Neural crest cell (in vitro differentiated cells): Measurements from ENCODE around the gene SERPINE3. TPM values are rescaled to one million over a fixed set of nuclear protein-coding genes. Genes with fewer than 3 reads are reported as not detected.

Experiments
- DNase-seq: peaks from one replicate; pipeline ENCODE4 v3.0.0; 2021; ENCODE audit warnings: low read depth, mixed read lengths, low spot score
- H3K27ac Mint-ChIP-seq: one replicate; pipeline ENCODE4 v1.8.0; 2021; ENCODE audit warnings: mild to moderate bottlenecking, mixed read lengths; ENCODE audit not compliant: unreplicated experiment
- H3K27me3 Mint-ChIP-seq: 2 replicates; pipeline ENCODE4 v1.8.0; 2021; ENCODE audit warnings: low read depth, mild to moderate bottlenecking, mixed read lengths
- H3K36me3 Mint-ChIP-seq: 2 replicates; pipeline ENCODE4 v1.8.0; 2021; ENCODE audit warnings: low read depth, mild to moderate bottlenecking, mixed read lengths
- H3K4me1 Mint-ChIP-seq: 2 replicates; pipeline ENCODE4 v1.8.0; 2021; ENCODE audit warnings: mixed read lengths
- H3K4me3 Mint-ChIP-seq: one replicate; pipeline ENCODE4 v1.8.0; 2021; ENCODE audit warnings: mild to moderate bottlenecking, mixed read lengths
- H3K9me3 Mint-ChIP-seq: 2 replicates; pipeline ENCODE4 v1.8.0; 2021; ENCODE audit warnings: mixed read lengths
- total RNA-seq: library from RNA; stranded (reverse); gene quantifications from 2 replicates; pipeline ENCODE4 v1.2.1, GENCODE V29; 2021
- TF ChIP-seq, protein P1 (sequence below): fragments of 200-600 bp; sonication (generic); conservative IDR thresholded peaks from 2 replicates; pipeline ENCODE4 v1.5.0; 2021; ENCODE audit warnings: antibody characterized with exemption, mild to moderate bottlenecking

The SERPINE3 gene
- total RNA-seq, 1 donor from 2014 or later = not detected

DNA sequence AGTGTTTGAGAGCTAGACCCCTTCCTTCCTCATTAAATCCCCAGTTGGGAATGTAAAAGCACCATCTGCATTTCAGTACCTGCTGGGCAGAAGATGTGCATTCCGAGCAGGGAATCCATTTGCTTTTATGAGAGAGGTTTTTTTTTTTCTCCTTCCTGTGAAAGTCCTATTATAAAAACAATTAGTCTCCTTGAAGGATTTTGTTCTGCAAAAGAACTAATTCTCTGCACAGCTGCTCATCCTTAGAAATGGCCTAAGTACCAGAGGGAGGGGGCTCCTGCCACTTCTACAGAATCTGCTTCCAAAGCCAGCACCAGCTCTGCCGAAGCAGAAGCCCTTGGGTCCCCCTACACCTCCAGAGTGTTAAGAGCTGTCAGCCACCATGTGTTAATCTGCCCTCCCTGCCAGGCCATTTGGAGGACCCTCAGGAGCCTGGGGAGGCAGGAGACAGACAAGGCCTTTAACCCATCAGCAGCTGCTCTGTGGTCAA lies 36.4 kb upstream of the SERPINE3 start:
- no peaks in the 10 kb centered on the region for H3K4me1 Mint-ChIP-seq
- H3K4me3 Mint-ChIP-seq = no peak overlapping the region
- no peak overlapping the region for H3K27ac Mint-ChIP-seq
- no peak for DNase-seq
- no peaks in the 10 kb centered on the region for H3K27me3 Mint-ChIP-seq
- H3K36me3 Mint-ChIP-seq = no peaks in the 10 kb centered on the region
- TF ChIP-seq, protein P1, sequence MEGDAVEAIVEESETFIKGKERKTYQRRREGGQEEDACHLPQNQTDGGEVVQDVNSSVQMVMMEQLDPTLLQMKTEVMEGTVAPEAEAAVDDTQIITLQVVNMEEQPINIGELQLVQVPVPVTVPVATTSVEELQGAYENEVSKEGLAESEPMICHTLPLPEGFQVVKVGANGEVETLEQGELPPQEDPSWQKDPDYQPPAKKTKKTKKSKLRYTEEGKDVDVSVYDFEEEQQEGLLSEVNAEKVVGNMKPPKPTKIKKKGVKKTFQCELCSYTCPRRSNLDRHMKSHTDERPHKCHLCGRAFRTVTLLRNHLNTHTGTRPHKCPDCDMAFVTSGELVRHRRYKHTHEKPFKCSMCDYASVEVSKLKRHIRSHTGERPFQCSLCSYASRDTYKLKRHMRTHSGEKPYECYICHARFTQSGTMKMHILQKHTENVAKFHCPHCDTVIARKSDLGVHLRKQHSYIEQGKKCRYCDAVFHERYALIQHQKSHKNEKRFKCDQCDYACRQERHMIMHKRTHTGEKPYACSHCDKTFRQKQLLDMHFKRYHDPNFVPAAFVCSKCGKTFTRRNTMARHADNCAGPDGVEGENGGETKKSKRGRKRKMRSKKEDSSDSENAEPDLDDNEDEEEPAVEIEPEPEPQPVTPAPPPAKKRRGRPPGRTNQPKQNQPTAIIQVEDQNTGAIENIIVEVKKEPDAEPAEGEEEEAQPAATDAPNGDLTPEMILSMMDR = no peak
- no peaks in the 10 kb centered on the region for H3K9me3 Mint-ChIP-seq

DNA sequence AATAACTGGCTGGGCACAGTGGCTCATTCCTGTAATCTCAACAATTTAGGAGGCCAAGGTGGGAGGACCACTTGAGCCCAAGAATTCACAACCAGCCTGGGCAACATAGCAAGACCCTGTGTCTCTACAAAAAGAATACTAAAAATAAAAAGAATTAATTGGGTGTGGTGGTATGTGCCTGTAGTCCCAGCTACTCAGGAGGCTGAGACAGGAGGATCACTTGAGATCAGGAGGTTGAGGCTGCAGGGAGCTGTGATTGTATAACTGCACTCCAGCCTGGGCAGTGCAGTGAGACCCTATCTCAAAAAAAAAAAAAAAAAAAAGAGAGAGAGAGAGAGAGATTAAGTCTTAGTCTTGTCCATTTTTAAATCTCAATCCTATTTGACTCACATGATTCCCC lies 35.6 kb upstream of the SERPINE3 start:
- Mint-ChIP-seq H3K27me3 (no peaks in the 10 kb centered on the region), H3K4me3 (no peak overlapping the region), H3K4me1 (no peaks in the 10 kb centered on the region), H3K9me3 (no peaks in the 10 kb centered on the region), H3K36me3 (no peaks in the 10 kb centered on the region), H3K27ac (no peak overlapping the region)
- no peak for DNase-seq
- TF ChIP-seq, protein P1 = no peak

DNA sequence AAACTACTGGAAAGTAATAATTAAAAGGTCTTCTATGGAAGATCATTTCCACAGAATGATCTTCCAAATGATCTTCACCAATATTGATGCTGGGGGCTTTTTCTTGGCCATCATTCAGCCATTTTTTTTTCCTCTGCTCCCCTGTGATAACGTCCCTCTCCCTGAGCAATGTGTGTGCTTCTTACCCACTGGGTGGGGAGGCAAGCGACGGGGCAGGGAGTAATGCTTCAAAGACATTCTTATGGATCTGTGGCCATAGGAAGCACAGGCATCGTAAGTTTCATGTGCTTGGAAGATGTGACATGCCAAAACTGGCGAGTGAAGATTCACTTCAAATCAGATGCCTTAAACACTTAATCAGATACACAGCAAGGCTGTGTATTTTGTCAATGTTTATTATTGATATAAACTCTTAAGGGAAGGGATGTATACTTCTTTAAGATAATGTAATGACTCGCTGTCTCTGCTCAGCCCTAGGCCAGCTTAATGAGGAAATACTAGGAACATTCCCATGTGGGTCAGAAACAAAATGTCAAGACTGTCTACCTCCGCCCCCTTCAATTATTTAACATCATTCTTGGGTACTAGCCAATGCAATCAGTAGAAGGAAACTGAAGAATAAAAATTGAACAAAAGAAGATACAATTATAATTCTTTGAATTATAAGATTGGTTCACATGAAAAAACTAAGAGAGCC lies 34.1 kb upstream of the SERPINE3 start:
- Mint-ChIP-seq H3K4me1 (no peaks in the 10 kb centered on the region), H3K9me3 (no peaks in the 10 kb centered on the region)

DNA sequence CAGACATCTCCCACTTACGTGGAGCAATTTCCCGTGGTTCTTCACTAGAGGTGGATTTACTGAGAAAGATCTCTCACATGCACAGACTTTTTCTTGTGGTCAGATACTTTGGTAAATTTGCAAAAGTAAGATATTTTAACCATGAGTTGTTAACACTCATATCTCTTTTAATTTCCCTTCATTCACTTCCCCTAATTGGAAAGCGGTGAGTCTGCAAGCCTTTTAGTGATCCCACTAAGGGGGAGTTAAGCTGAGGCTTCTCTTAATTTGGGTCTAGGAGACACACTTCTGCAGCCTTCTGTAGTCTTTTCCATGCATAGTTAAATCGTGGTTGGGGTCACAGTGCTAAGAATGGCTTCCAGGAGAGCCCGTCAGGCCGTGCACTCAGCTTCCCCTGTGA lies 30.7 kb upstream of the SERPINE3 start:
- no peaks in the 10 kb centered on the region for H3K27me3 Mint-ChIP-seq
- peaks cover 10% of the 10 kb centered on the region for H3K4me1 Mint-ChIP-seq
- no peak overlapping the region for H3K4me3 Mint-ChIP-seq
- no peak overlapping the region for H3K27ac Mint-ChIP-seq
- DNase-seq = no peak
- no peaks in the 10 kb centered on the region for H3K36me3 Mint-ChIP-seq
- TF ChIP-seq, protein P1 = no peak
- no peaks in the 10 kb centered on the region for H3K9me3 Mint-ChIP-seq

More for the DNA sequence above, 34.1 kb upstream of the SERPINE3 start:
- Mint-ChIP-seq H3K4me3 (no peak overlapping the region), H3K27ac (no peak overlapping the region), H3K36me3 (no peaks in the 10 kb centered on the region), H3K27me3 (no peaks in the 10 kb centered on the region)
- TF ChIP-seq, protein P1 = no peak
- DNase-seq = no peak

DNA sequence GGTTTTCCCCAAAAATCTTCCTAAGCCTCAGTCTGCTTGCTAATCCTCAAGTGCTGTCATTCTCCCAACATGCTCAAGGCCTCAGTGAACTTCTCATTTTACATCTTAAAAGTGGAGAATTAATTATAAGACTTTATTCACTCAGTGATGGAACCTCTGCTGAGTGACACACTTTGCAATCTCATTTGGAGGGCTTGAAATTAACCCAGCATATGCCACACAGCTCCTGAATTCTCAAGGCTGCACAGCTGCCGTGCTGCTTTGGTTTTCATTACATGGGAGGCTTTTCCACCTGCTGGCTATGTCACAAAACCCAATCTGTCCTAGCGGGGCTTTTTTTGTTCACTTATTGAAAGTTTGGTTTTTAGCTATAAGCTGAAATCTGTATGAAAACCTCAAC lies 28.3 kb upstream of the SERPINE3 start:
- Mint-ChIP-seq H3K4me1 (peaks cover 17% of the 10 kb centered on the region), H3K9me3 (no peaks in the 10 kb centered on the region), H3K36me3 (no peaks in the 10 kb centered on the region), H3K27ac (no peak overlapping the region), H3K27me3 (no peaks in the 10 kb centered on the region), H3K4me3 (no peak overlapping the region)
- DNase-seq = no peak
- TF ChIP-seq, protein P1 = no peak
